Natural killer cell (primary cell): ENCODE data around the gene SNAP47. TPM values are rescaled to one million over a fixed set of nuclear protein-coding genes. Genes with fewer than 3 reads are reported as not detected.

Experiments used
- ATAC-seq, 3 donors: fragments of 150-1000 bp in 2 of 3; fragments of 200-7000 bp in 1 of 3; cut with Tn5 transposase; 1 replicate in 1 of 3; 2 replicates in 2 of 3; pipeline ENCODE4 v1.10.0; 2021; ENCODE audit warnings: mild to moderate bottlenecking in 2 of 3, moderate library complexity in 2 of 3
- DNase-seq, 2 donors: peaks; one replicate each; pipeline versions ENCODE4 v3.0.0 to v3.0.0-alpha.2; 2013 to 2021; ENCODE audit warnings: mixed read lengths in 1 of 2
- H3K27ac ChIP-seq: one replicate; pipeline ENCODE4 v1.5.1; 2013; ENCODE audit warnings: mild to moderate bottlenecking, low read length
- H3K27me3 ChIP-seq: one replicate; pipeline ENCODE4 v1.6.1; 2013; ENCODE audit warnings: low read length; ENCODE audit not compliant: control insufficient read depth, insufficient read depth
- H3K36me3 ChIP-seq: one replicate; pipeline ENCODE4 v1.6.1; 2013; ENCODE audit warnings: low read length; ENCODE audit not compliant: control insufficient read depth, insufficient read depth
- H3K4me1 ChIP-seq: one replicate; pipeline ENCODE4 v1.6.1; 2013; ENCODE audit warnings: low read length; ENCODE audit not compliant: control insufficient read depth, insufficient read depth
- H3K4me3 ChIP-seq: one replicate; pipeline ENCODE4 v1.5.1; 2013; ENCODE audit warnings: low read length
- H3K9me3 ChIP-seq: one replicate; pipeline ENCODE4 v1.6.1; 2013; ENCODE audit warnings: low read length; ENCODE audit not compliant: control insufficient read depth, insufficient read depth
- H3K27ac Mint-ChIP-seq, 2 donors: one replicate each; pipeline ENCODE4 v1.8.0; 2022; ENCODE audit warnings: mild to moderate bottlenecking in 2 of 2, mixed read lengths in 2 of 2, moderate library complexity in 1 of 2
- H3K27me3 Mint-ChIP-seq, 2 donors: one replicate each; pipeline ENCODE4 v1.8.0; 2022; ENCODE audit warnings: low read depth in 2 of 2, mixed read lengths in 2 of 2
- H3K36me3 Mint-ChIP-seq: one replicate; pipeline ENCODE4 v1.8.0; 2022; ENCODE audit warnings: mixed read lengths
- H3K4me1 Mint-ChIP-seq, 2 donors: one replicate each; pipeline ENCODE4 v1.8.0; 2022; ENCODE audit warnings: mixed read lengths in 2 of 2
- H3K4me3 Mint-ChIP-seq: one replicate; pipeline ENCODE4 v1.8.0; 2022; ENCODE audit warnings: mild to moderate bottlenecking, moderate library complexity, mixed read lengths
- H3K9me3 Mint-ChIP-seq, 2 donors: one replicate each; pipeline ENCODE4 v1.8.0; 2022; ENCODE audit warnings: mixed read lengths in 2 of 2
- WGBS: methylation state at CpG from one replicate; pipeline ENCODE4 v1.1.7; 2013; ENCODE audit warnings: missing lambda C conversion rate; ENCODE audit not compliant: insufficient coverage; 5-methylcytosine and 5-hydroxymethylcytosine counted together
- intact Hi-C: fragments of 100-400 bp; cut with micrococcal nuclease; formaldehyde crosslinking; loops from one replicate; pipeline ENCODE4 v1.14.2; 2022
- total RNA-seq, 4 donors: library from RNA; stranded (reverse); fragments of 120-200 nt in 1 of 4; gene quantifications; one replicate each; pipeline versions ENCODE4 v1.2.3 to v1.2.4, GENCODE V29; 2013 to 2022
- TF ChIP-seq, protein P1 (sequence below): fragments of 200-600 bp; IDR thresholded peaks from one replicate; pipeline ENCODE4 v1.8.0; 2022; ENCODE audit warnings: antibody characterized with exemption

SNAP47 gene
- total RNA-seq, 3 donors from 2014 or later (not counting 1 experiment from before 2014, with no cell fraction given) = 19.0 to 24.2 (median 23.1) TPM

DNA sequence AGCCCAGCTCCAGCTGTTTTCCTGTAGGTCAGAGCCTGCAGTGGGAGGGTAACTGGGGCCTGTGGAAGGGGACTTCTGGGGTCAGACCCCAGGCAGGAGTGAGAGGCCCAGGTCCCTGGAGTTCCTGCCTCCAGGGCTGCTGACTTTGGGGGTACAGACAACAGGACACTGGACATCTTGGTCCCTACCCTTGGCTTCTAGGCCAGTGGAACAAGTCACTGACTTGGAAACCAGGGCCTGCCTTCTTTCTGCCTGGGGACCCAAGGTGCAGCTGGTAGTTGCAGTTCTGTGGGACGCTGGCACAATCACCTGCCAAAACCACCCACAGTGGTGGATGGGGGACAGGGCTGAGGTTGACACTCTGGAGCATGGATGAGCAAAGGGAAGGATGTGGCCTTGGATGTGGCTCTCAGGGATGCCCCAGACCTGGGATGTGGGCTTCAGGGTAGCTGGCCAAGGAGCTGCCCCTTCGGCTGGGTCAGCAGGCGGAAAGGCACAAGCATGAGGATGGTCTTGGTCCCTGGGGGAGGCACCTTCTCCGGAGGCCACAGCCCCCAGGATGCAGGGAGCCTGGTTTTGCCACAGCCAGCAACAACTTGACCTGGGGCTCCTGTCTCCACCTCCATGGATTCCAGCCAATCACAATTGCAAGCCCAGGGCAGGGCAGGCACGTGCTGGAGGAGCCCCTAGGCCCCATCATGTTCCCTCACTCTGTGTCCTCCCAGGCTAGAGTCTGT is 5.9 kb upstream of the SNAP47 start:
- 66% methylated on average over 5 of the region's 5 CpGs for WGBS

DNA sequence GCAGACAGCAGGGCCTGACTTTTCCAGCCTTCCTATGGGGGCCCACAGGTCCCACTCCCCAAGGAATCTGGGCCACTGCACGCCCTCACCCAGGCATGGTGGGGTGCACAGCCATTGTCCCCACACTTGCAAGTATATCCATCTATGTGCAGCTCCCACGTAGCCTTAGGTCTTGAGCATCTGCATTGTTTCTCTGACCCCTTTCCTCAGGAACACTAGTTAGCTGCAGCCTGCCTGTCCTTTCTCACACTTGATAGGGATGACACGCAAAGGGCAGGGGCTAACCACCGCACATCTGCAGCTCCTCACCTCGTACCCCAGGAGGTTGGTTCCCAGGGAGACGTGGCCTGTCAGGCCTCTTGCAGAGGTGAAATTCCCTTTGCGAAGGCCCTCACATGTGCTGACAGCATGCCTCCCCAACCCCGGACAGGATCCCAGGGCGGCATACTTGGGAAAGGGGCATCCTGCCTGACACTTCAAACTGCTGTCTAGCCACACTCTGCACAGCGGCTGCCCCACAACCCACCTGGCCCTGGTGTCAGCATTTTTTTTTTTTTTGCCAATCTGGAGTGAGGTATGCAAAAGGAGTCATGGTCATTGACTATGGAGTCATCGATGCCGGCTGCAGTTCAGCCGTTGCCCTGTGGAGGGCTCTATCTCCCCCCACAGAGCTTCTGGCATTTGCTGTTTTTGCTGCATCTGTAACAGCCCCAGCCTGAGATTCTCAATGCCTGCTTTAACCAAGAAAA is 5.2 kb upstream of the SNAP47 start:
- H3K27ac ChIP-seq = no peak overlapping the region
- TF ChIP-seq, protein P1, sequence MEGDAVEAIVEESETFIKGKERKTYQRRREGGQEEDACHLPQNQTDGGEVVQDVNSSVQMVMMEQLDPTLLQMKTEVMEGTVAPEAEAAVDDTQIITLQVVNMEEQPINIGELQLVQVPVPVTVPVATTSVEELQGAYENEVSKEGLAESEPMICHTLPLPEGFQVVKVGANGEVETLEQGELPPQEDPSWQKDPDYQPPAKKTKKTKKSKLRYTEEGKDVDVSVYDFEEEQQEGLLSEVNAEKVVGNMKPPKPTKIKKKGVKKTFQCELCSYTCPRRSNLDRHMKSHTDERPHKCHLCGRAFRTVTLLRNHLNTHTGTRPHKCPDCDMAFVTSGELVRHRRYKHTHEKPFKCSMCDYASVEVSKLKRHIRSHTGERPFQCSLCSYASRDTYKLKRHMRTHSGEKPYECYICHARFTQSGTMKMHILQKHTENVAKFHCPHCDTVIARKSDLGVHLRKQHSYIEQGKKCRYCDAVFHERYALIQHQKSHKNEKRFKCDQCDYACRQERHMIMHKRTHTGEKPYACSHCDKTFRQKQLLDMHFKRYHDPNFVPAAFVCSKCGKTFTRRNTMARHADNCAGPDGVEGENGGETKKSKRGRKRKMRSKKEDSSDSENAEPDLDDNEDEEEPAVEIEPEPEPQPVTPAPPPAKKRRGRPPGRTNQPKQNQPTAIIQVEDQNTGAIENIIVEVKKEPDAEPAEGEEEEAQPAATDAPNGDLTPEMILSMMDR = peak; percentile 43
- Mint-ChIP-seq H3K36me3 (no peaks in the 10 kb centered on the region), H3K4me1 (peaks cover 20 to 34% of the 10 kb centered on the region in 2 donors), H3K9me3 (no peaks in the 10 kb centered on the region), H3K27me3 (peaks cover 7 to 10% of the 10 kb centered on the region in 2 donors), H3K4me3 (peak overlapping the region; percentile 69), H3K27ac (peak overlapping the region in 1 of 2 donors; percentile 84)
- 61% methylated on average over 13 of the region's 13 CpGs for WGBS
- ATAC-seq = peak in 1 of 3 donors; percentile 18
- peaks cover 6% of the 10 kb centered on the region for H3K36me3 ChIP-seq
- H3K27me3 ChIP-seq = no peaks in the 10 kb centered on the region
- H3K9me3 ChIP-seq = no peaks in the 10 kb centered on the region
- peaks cover 38% of the 10 kb centered on the region for H3K4me1 ChIP-seq
- peak in 1 of 2 donors; percentile 67 for DNase-seq
- no peak overlapping the region for H3K4me3 ChIP-seq
- intact Hi-C loops = no loop called here

More for the DNA sequence above, 5.9 kb upstream of the SNAP47 start:
- ATAC-seq = no peak
- Mint-ChIP-seq H3K36me3 (no peaks in the 10 kb centered on the region), H3K27me3 (peaks cover 7 to 12% of the 10 kb centered on the region in 2 donors), H3K4me1 (peaks cover 14 to 28% of the 10 kb centered on the region in 2 donors), H3K9me3 (no peaks in the 10 kb centered on the region), H3K27ac (peak overlapping the region in 1 of 2 donors; percentile 84), H3K4me3 (peak overlapping the region; percentile 76)
- H3K27me3 ChIP-seq = no peaks in the 10 kb centered on the region
- H3K36me3 ChIP-seq = peaks cover 6% of the 10 kb centered on the region
- peaks cover 34% of the 10 kb centered on the region for H3K4me1 ChIP-seq
- DNase-seq = peak in 1 of 2 donors; percentile 30
- TF ChIP-seq, protein P1 = no peak
- H3K4me3 ChIP-seq = peak overlapping the region; percentile 41
- H3K9me3 ChIP-seq = no peaks in the 10 kb centered on the region
- intact Hi-C loops = no loop called here
- no peak overlapping the region for H3K27ac ChIP-seq

DNA sequence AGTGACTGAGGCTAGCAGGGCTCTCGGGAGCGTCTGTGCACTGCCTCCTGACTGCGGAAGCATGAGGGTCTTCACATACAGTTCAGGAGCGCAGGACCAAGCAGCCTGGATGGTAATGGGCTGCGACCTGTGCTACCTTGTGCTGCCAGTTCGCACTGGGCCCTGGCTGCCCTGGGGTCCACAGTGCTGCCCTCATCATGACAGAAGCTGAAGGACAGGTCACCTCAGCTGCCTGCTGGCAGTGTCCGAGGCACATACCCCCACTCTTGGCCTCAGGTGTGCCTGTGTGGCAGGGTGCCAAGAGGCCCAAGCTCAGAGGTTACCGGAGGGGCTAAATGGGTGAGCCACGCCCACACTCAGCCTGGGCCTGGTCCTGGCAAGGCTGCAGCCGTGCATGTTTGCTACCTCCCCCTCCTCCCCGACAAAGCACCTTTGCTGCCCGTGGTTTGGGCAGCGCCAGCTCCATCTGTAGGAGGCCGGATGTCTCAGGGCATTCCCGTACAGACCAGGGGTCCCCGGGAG is 4.5 kb upstream of the SNAP47 start:
- H3K27ac ChIP-seq = no peak overlapping the region
- H3K9me3 ChIP-seq = no peaks in the 10 kb centered on the region
- Mint-ChIP-seq H3K36me3 (no peaks in the 10 kb centered on the region), H3K27me3 (peaks cover 7 to 10% of the 10 kb centered on the region in 2 donors), H3K4me3 (no peak overlapping the region), H3K4me1 (peaks cover 20 to 36% of the 10 kb centered on the region in 2 donors), H3K9me3 (no peaks in the 10 kb centered on the region), H3K27ac (peak overlapping the region in 1 of 2 donors; percentile 84)
- TF ChIP-seq, protein P1 = no peak
- intact Hi-C loops = no loop called here
- H3K27me3 ChIP-seq = no peaks in the 10 kb centered on the region
- peaks cover 40% of the 10 kb centered on the region for H3K4me1 ChIP-seq
- peaks cover 6% of the 10 kb centered on the region for H3K36me3 ChIP-seq
- no peak for ATAC-seq
- 90% methylated on average over 16 of the region's 16 CpGs for WGBS
- H3K4me3 ChIP-seq = no peak overlapping the region
- no peak for DNase-seq
